C1 segment of cervical spinal cord (tissue), 14 donors: ENCODE results near the gene ENSA.
"Not testable (repeated sequence)": the region's sequence is repeated elsewhere in the genome, so short reads cannot be mapped to it uniquely, and the experiment has no call there.

Experiments
- DNase-seq, 14 donors: peaks; one replicate each; lab custom pipeline; 2025; lab: John Stamatoyannopoulos, UW

Gene ENSA

DNA sequence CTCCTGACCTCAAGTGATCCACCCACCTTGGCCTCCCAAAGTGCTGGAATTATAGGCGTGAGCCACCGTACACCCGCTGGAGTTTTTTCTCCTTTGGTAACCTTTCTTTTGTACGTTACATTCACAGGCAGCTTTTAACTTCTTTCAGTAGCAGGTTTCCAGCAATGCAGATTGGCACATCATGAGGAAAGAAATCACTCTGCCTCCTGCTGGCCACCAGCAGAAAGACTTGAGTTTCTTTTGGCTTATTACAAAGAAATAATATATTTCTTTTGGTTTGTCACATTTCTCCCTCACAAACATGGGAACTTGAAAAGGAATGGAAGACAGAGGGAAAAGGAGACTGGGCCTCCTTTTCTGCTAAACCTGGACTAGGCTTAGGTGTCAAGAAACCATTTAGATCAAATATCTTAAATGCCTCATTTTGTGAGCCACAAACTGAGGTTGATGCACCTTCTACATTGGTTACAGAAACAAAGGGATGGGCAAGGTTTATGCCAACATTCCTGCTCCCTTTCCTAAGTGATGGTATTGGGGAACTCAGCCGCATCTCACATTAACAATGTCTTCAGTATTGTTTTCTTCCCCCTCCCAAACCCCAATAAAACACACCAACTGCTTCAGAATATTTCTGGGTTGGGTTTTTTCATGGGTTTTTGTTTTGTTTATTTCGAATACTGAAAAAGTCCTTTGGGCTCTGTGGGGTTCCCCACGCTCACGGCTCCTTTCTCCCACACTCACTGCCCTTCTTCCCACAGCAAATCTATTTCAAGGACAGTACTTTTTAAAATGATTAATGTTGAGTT is 7.7 kb downstream of the ENSA start:
- peak in 1 of 14 donors; percentile 7 for DNase-seq

GRCh38 chr1:150620919-150621318 is 8.5 kb downstream of the ENSA start:
- no peak for DNase-seq

DNA sequence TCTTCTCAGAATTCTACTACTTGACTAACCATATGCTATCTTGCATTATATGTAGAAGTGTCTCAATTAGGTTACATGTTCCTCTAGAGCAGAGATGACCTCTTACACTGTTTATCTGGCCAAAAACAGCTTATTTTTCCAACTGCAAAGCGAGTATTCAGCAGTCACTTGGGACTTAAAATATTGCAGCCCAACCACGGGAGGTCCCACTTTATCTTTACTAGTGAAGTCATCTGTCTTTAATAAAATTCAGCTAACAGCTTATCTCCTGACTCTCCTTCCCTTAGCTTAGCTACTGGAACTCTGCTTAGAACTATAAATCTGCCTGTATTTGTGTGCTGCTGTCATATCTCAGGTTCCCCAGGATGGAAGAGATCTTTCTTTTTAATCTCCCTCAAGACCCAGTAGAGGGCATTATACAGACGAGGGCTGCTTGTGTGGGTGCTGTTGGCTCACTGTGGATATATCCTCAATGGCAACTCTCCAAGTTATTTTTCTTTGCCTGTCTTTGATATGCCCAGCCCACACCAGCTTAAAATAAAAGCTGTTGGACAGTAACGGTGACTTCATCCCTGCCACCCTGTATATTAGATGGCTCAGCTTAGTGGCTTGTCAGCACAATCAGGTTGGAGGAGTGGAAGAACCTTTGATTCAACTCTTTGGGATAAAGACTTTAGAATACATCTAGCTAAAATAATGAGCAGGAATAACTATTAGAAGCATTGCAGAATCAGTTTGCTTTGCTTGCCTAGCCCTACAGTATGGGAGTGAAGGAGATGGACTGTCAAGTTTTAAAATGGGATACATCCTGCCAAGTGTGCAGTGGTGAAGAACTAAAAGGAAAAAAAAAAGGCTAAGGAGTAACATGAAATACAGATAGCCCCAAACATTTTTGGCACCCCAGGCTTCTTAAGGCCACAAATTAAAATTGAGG is 9.6 kb downstream of the ENSA start:
- no peak for DNase-seq

GRCh38 chr1:150615346-150616201 is 13.8 kb downstream of the ENSA start:
- no peak for DNase-seq

DNA sequence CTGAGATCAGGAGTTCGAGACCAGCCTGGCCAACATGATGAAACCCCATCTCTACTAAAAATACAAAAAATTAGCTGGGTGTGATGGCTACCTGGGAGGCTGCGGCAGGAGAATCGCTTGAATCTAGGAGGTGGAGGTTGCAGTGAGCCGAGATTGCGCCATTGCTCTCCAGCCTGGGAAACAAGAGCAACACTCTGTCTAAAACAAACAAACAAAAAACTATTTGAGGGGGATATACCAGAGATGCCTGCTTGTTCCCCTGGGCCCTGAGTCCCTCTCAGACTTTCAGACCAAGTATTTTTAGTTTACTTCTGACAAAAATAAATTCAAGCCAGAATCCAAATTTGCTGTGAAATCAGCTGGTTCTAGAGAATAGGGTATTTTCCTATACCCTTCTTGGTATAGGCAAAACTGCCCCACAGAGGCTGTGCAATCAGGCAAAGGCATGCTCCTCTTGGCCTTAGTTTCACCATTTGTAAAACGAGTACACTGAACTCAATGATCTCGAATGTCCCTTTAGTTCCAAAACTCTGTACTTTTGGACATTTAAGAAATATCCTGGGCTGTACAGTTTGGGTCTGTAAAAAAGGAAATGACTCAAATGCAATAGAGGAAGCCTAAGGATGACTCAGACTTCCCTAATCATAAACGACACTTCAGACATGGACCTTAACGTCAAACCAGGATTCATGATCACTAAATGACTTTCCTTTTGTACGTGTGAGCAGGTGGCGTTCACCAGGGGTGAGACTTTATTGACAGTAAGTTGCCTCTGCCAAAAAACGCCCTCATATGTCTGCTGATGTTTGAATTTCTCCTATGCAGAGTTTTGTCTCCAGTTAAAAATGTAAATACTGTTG is 16.1 kb downstream of the ENSA start:
- peak in 1 of 14 donors; percentile 7 for DNase-seq

DNA sequence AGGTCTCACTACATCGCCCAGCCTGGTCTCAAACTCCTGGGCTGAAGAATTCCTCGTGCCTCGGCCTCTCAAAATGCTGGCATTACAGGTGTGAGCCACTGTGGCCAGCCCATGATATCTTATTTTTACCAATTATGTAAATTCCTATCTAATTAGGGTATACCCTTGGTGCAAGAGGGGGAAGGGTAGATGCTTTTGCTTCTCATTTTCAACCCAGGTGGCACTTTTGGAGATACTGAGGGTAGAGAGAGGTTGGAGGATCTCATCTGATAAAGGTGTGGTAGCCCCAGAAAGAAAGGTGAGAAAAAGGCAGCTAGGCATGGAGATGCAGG is 17.4 kb downstream of the ENSA start:
- DNase-seq = no peak

DNA sequence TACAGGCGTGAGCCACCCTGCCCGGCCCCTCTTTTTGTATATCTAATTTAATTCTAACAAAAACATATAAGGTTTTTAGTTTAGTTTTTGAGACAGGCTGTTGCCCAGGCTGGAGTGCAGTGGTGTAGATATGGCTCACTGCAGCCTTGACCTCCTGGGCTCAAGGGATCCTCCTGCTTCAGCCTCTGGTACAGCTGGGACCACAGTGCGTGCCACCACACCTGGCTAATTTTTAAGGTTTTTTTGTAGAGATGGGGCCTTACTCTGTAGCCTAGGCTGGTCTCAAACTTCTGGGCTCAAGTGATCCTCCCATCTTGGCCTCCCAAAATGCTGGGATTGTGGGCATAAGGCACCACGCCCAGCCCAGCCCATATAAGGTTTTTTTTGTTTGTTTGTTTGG is 18.8 kb downstream of the ENSA start:
- DNase-seq = no peak

DNA sequence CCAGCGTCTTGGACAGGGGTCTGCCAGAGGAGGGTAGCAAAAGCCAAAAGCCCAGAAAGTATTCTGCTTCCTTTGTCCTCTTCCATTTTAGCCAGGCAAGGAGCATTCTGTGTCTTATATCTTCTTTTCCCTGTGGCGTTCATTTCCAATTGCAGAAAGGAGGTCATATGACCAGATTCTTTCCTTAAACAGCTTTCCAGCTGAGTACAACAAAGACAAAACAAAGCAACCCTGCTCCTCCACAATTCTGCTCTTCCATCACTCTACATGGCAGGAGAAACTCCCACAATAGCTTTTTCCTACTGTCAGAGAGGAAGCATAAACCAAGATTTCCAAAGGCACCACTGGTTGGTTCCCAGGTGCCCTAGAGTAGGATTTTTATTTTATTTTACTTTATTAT is 19.7 kb downstream of the ENSA start:
- DNase-seq = no peak

GRCh38 chr1:150606463-150607142 is 22.8 kb downstream of the ENSA start:
- DNase-seq = no peak

DNA sequence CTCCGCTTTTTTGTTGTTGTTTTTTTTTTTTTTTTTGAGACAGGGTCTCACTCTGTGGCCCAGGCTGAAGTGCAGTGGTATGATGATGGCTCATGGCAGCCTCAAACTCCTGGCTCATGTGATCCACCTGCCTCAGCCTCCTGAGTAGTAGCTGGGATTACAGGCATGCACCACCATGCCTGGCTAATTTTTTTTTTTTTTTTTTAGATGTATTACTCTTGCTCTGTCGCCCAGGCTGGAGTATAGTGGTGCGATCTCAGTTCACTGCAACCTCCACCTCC is 24.0 kb downstream of the ENSA start:
- not testable (repeated sequence) for DNase-seq

DNA sequence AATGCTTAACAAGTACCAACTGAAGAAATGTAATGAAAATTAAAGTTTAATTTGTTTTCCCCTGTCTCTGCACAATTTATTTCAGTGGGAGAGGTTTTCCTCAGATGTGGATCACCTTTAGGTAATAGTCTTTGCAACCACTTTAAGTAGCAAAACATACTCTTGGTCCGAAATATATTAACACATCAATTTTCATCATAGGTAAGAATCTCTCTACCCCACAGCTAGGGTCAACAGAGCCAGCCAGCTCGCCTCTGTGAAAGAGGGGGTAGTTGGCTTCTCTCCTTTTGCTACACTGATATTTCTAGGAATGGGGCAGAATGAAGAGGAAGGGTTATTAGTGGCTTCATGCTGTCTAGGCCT is 25.2 kb downstream of the ENSA start:
- no peak for DNase-seq

DNA sequence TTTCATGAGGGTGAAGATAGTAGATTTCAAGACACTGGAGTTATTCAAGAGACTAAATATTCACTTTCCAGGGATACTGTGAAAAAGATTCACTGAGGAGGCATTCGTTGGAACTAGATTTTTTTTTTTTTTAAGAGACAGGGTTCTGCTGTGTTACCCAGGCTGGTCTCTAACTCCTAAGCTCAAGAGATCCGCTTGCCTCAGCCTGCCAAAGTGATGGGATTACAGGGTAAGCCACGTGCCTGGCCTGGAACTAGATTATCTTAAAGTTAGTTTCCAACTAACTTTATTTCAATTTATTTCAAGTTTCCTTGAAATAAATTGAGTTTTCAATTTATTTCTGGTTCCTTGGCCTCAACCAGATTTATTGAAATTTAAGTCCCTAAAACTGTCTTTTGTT is 25.7 kb downstream of the ENSA start:
- no peak for DNase-seq

DNA sequence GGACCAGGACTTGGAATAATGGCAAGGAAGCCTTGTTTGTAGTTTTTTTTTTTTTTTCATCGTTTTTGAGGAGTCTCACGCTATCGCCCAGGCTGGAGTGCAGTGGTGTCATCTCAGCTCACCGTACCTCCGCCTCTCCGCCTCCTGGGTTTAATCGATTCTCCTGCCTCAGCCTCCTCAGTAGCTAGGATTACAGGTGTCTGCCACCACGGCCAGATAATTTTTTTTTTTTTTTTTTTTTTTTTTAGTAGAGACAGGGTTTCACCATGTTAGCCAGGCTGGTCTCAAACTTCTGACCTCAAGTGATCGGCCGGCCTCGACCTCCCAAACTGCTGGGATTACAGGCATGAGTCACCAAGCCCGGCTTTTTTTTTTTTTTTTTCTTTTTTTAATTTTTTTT is 27.0 kb downstream of the ENSA start:
- not testable (repeated sequence) for DNase-seq

DNA sequence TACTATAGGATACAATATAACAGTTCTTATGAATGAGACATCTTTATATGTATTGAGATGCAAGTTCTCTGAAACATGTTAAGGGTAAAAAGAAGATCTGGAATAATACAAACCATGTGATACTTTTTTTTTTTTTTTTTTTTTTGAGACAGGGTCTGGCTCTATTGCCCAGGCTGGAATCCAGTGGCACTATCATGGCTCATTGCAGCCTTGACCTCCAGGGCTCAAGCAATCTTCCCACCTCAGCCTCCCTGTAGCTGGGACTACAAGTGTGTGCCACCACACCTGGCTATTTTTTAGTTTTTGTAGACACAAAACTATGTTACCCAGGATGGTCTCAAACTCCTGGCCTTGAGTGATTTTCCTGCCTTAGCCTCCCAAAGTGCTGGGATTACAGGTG is 27.9 kb downstream of the ENSA start:
- DNase-seq = no peak

DNA sequence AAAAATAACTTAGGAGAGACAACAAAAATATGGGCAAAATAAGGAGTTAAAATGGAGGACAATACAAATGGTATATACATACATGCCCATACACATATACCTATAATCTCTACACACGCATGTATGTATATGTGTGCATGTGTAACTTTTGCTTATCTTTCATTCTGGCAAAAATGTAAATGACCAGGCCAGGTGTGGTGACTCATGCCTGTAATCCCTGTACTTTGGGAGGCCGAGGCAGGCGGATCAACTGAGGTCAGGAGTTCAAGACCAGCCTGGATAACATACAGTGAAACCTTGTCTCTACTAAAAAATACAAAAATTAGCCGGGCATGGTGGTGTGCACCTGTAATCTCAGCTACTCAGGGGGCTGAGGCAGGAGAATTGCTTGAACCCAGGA is 31.1 kb downstream of the ENSA start:
- not testable (repeated sequence) for DNase-seq

GRCh38 chr1:150596976-150597375 is 32.4 kb downstream of the ENSA start:
- DNase-seq = no peak

DNA sequence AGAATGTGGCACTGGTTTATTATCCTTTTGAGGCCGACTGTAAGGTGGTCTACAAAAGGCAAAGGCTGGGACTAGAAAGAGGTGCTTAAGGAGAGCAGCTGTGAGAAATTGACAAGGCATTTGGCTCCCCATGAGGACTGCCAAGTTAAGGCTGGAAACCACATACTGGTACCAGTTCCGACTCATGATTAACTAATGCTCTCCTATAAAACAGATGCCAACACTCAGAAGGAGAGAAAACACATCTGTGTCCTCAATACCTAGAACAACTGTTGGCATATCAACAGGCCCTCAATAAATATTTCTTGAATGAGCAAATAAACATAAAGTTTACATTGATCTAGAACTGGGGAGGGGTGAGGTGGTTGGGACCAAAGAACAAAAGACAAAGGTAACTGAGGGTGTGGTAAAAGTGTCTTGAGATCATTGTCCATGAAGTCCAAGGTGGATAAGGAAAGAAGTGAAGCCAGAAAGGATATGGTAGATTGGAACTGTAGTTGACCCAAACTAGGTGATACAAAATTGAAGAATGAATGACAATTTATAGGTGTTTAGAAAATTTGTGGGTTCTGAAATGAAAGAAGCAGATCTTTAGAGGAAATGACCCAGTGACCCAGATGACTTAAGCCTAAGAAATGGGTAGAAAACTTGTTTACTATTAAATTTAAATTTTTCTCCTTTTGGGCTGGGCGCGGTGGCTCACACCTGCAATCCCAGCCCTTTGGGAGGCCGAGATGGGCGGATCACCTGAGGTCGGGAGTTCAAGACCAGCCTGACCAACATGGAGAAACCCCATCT is 33.1 kb downstream of the ENSA start:
- no peak for DNase-seq

- DNase-seq = no peak
These were observed 47.0 kb downstream of the ENSA start for GRCh38 chr1:150582371-150582770.

GRCh38 chr1:150581962-150582361 is 47.5 kb downstream of the ENSA start:
- DNase-seq = not testable (repeated sequence)

DNA sequence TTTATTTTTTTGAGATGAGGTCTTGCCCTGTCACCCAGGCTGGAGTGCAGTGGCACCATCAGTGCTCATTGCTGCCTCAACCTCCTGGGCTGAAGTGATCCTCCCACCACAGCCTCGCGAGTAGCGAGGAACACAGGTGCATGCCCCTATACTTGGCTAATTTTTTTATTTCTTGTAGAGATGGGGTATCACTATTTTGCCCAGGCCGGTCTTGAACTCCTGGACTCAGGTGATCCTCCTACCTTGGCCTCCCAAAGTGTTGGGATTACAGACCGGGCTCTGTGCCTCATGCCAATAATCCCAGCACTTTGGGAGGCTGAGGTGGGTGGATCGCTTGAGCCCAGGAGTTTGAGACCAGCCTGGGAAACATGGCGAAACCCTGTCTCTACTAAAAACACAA is 48.0 kb downstream of the ENSA start:
- DNase-seq = not testable (repeated sequence)
